HepG2 (cell line): ENCODE data around the gene FILIP1. TPM values are rescaled to one million over a fixed set of nuclear protein-coding genes. Genes with fewer than 3 reads are reported as not detected.
A peak's percentile ranks its signal among the peaks of the same experiment; 100 is the strongest.

Experiments used
- ARID3A ChIP-seq: IDR thresholded peaks from 2 replicates; pipeline ENCODE4 v1.6.1; 2012; ENCODE audit warnings: low read depth, low read length, improper control_type of control experiment
- FOSL1 ChIP-seq: sonication (generic); formaldehyde crosslinking; IDR thresholded peaks from 2 replicates; pipeline ENCODE4 v1.9.0; 2021; ENCODE audit warnings: missing genetic modification reagents, borderline replicate concordance
- GPN1 ChIP-seq: sonication (generic); formaldehyde crosslinking; IDR thresholded peaks from 2 replicates; pipeline ENCODE4 v1.5.1; 2020; ENCODE audit warnings: missing genetic modification reagents, borderline replicate concordance
- HDAC6 ChIP-seq: fragments of 200-600 bp; sonication (generic); IDR thresholded peaks from 2 replicates; pipeline ENCODE4 v1.7.0; 2017; ENCODE audit warnings: mild to moderate bottlenecking, antibody characterized with exemption, low read length, low read depth
- MAFK ChIP-seq, 2 experiments: IDR thresholded peaks in 1 of 2; conservative IDR thresholded peaks in 1 of 2; 2 replicates each; pipeline ENCODE4 v1.6.1; 2011; ENCODE audit warnings: improper control_type of control experiment in 2 of 2, low read length in 2 of 2
- MTF1 ChIP-seq: sonication (generic); formaldehyde crosslinking; IDR thresholded peaks from 2 replicates; pipeline ENCODE4 v1.5.0; 2020; ENCODE audit warnings: missing genetic modification reagents
- NR2F6 ChIP-seq, 2 experiments: IDR thresholded peaks; 2 replicates each; pipeline ENCODE4 v1.6.1; 2016; ENCODE audit warnings: antibody characterized with exemption in 1 of 2, mild to moderate bottlenecking in 1 of 2
- STAG1 ChIP-seq: sonication (generic); formaldehyde crosslinking; IDR thresholded peaks from 2 replicates; pipeline ENCODE4 v1.4.0; 2020; ENCODE audit warnings: missing genetic modification reagents
- ZFP82 ChIP-seq: sonication (generic); formaldehyde crosslinking; IDR thresholded peaks from 2 replicates; pipeline ENCODE4 v1.5.1; 2020; ENCODE audit warnings: mild to moderate bottlenecking, missing genetic modification reagents, borderline replicate concordance
- ZFP91 ChIP-seq: sonication (generic); formaldehyde crosslinking; IDR thresholded peaks from 2 replicates; pipeline ENCODE4 v1.9.0; 2022; ENCODE audit warnings: missing genetic modification reagents, mild to moderate bottlenecking, borderline replicate concordance
- ZFX ChIP-seq: sonication (generic); formaldehyde crosslinking; IDR thresholded peaks from 2 replicates; pipeline ENCODE4 v1.4.0; 2020; ENCODE audit warnings: mild to moderate bottlenecking, low read depth, missing genetic modification reagents, moderate library complexity
- ZMYM4 ChIP-seq: sonication (generic); formaldehyde crosslinking; IDR thresholded peaks from 2 replicates; pipeline ENCODE4 v1.8.1; 2023; ENCODE audit warnings: mild to moderate bottlenecking, missing genetic modification reagents
- ZNF335 ChIP-seq: sonication (generic); formaldehyde crosslinking; IDR thresholded peaks from 2 replicates; pipeline ENCODE4 v1.4.0; 2020; ENCODE audit warnings: missing genetic modification reagents
- ZNF543 ChIP-seq: sonication (generic); formaldehyde crosslinking; IDR thresholded peaks from 2 replicates; pipeline ENCODE4 v1.4.0; 2020; ENCODE audit warnings: mild to moderate bottlenecking, missing genetic modification reagents
- ZNF569 ChIP-seq: sonication (generic); formaldehyde crosslinking; IDR thresholded peaks from 2 replicates; pipeline ENCODE4 v1.5.0; 2020; ENCODE audit warnings: mild to moderate bottlenecking, missing genetic modification reagents, moderate library complexity, borderline replicate concordance
- ZNF615 ChIP-seq: sonication (generic); formaldehyde crosslinking; IDR thresholded peaks from 2 replicates; pipeline ENCODE4 v1.5.0; 2020; ENCODE audit warnings: mild to moderate bottlenecking, missing genetic modification reagents, borderline replicate concordance
- polyA plus RNA-seq, 8 experiments: library from polyadenylated mRNA; depleted of rRNA in 3 of 8; stranded (reverse) in 7 of 8; unstranded in 1 of 8; fragments of >200 nt; fragmentation: Illumina TruSeq in 4 of 8; extraction: Trizol in 4 of 8; gene quantifications; 2 replicates each; pipeline versions ENCODE4 v1.2.1 to v1.2.3, GENCODE V29; 2011 to 2016; ENCODE audit warnings: low read depth in 4 of 8, missing spikeins in 1 of 8, mixed read lengths in 1 of 8; ENCODE audit not compliant: insufficient read depth in 1 of 8
- total RNA-seq, 5 experiments: library from RNA; depleted of rRNA; stranded (reverse); fragments of >200 nt; fragmentation: Illumina TruSeq; extraction: Trizol; gene quantifications; 2 replicates each; pipeline ENCODE4 v1.2.3, GENCODE V29; 2016; ENCODE audit warnings: low read depth in 1 of 5
- TF ChIP-seq, protein P1 (sequence below): sonication (generic); formaldehyde crosslinking; IDR thresholded peaks from 2 replicates; pipeline ENCODE4 v1.5.1; 2020; ENCODE audit warnings: missing genetic modification reagents, mild to moderate bottlenecking, borderline replicate concordance
- TF ChIP-seq, protein P2 (sequence below): sonication (generic); formaldehyde crosslinking; conservative IDR thresholded peaks from 2 replicates; pipeline ENCODE4 v1.8.0; 2022; ENCODE audit warnings: missing genetic modification reagents
- TF ChIP-seq, protein P3 (sequence below): sonication (generic); formaldehyde crosslinking; IDR thresholded peaks from 2 replicates; pipeline ENCODE4 v1.8.1; 2023; ENCODE audit warnings: mild to moderate bottlenecking, missing genetic modification reagents, borderline replicate concordance

The FILIP1 gene
- total and polyA plus RNA-seq, 2 of the 13 experiments (the other 11 are each of a cell fraction or from before 2014, with no cell fraction given): not detected

DNA sequence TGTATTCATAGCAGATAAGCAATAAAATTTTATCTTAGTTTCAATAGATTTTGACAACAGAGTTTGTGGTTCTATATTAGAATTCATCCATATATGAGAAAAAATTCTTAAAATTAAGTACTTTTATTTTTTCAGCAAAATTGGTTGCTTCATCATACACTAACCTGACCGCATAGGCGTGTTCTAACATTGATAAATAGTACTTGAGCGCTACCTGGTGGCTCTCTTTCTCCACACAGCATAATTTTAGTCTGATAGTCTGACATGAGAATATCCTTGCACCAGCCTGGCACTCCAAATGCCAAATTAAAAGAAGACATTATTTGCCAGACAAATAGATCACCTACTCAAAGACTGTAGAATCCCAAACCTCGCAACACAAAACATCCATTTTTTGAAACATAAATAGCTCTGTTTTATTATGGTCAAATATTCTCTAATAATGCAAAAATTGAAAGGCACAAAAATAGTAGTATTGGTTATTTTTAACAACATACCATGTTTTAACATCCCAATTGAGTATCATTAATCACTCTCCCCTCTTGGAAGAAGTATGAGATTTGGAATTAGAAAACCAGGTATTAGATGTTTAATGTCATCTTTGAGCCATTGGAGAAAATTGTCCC lies 33.0 kb upstream of the FILIP1 start (continued):
- TF ChIP-seq, protein P1, sequence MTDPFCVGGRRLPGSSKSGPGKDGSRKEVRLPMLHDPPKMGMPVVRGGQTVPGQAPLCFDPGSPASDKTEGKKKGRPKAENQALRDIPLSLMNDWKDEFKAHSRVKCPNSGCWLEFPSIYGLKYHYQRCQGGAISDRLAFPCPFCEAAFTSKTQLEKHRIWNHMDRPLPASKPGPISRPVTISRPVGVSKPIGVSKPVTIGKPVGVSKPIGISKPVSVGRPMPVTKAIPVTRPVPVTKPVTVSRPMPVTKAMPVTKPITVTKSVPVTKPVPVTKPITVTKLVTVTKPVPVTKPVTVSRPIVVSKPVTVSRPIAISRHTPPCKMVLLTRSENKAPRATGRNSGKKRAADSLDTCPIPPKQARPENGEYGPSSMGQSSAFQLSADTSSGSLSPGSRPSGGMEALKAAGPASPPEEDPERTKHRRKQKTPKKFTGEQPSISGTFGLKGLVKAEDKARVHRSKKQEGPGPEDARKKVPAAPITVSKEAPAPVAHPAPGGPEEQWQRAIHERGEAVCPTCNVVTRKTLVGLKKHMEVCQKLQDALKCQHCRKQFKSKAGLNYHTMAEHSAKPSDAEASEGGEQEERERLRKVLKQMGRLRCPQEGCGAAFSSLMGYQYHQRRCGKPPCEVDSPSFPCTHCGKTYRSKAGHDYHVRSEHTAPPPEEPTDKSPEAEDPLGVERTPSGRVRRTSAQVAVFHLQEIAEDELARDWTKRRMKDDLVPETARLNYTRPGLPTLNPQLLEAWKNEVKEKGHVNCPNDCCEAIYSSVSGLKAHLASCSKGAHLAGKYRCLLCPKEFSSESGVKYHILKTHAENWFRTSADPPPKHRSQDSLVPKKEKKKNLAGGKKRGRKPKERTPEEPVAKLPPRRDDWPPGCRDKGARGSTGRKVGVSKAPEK (CRISPR knock-in tag): no peak
- TF ChIP-seq, protein P2, sequence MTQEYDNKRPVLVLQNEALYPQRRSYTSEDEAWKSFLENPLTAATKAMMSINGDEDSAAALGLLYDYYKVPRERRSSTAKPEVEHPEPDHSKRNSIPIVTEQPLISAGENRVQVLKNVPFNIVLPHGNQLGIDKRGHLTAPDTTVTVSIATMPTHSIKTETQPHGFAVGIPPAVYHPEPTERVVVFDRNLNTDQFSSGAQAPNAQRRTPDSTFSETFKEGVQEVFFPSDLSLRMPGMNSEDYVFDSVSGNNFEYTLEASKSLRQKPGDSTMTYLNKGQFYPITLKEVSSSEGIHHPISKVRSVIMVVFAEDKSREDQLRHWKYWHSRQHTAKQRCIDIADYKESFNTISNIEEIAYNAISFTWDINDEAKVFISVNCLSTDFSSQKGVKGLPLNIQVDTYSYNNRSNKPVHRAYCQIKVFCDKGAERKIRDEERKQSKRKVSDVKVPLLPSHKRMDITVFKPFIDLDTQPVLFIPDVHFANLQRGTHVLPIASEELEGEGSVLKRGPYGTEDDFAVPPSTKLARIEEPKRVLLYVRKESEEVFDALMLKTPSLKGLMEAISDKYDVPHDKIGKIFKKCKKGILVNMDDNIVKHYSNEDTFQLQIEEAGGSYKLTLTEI (CRISPR knock-in tag): no peak
- 0 out of 4 replicates have a peak, but pooled peaks of 1 of the 2 experiments have one; percentile 8 for TF ChIP-seq MAFK (conservative IDR thresholded peaks at IDR 0.05 in 1 of 2, IDR thresholded peaks at IDR 0.05 in 1 of 2; ENCODE audit: low read length in 2 of 2)
- no peak for TF ChIP-seq ZNF543 (CRISPR knock-in tag)
- no peak for TF ChIP-seq ZMYM4 (CRISPR knock-in tag)
- peak; percentile 52; the same call in 1 of the 2 replicates for TF ChIP-seq ARID3A
- TF ChIP-seq, protein P3, sequence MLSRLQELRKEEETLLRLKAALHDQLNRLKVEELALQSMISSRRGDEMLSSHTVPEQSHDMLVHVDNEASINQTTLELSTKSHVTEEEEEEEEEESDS (CRISPR knock-in tag): no peak
- no peak for TF ChIP-seq ZFX
- no peak for TF ChIP-seq MTF1 (CRISPR knock-in tag)
- no peak for TF ChIP-seq FOSL1 (CRISPR knock-in tag)
- no peak for TF ChIP-seq ZNF615 (CRISPR knock-in tag)
- peak; percentile 86 for TF ChIP-seq STAG1 (CRISPR knock-in tag)
- TF ChIP-seq ZNF569 (CRISPR knock-in tag): no peak
- no peak for TF ChIP-seq GPN1 (CRISPR knock-in tag)
- TF ChIP-seq ZFP82: no peak
- no peak for TF ChIP-seq ZNF335
- no peak for TF ChIP-seq NR2F6 (IDR thresholded peaks at IDR 0.05)
- TF ChIP-seq NR2F6 (CRISPR knock-in tag; IDR thresholded peaks at IDR 0.05): no peak
- TF ChIP-seq HDAC6: no peak
- TF ChIP-seq ZFP91: no peak
